Endothelial cell of umbilical vein (primary cell): ENCODE results near the gene DENND1A. TPM values are rescaled to one million over a fixed set of nuclear protein-coding genes. Genes with fewer than 3 reads are reported as not detected.

Source experiments
- BruUV-seq: library from RNA; stranded (reverse); fragments of 400-500 nt; replicated peaks from 2 replicates; lab custom pipeline; 2021; lab: Mats Ljungman, UMichigan
- CTCF ChIA-PET: fragments of 300-600, 350-600 bp; sonication (Branson Sonifier 250); formaldehyde crosslinking; loops from one replicate; lab custom pipeline; 2021; ENCODE audit warnings: antibody characterized with exemption, inconsistent platforms; lab: Charles Lee
- POLR2A ChIA-PET: fragments of 300-600, 350-600 bp; sonication (Branson Sonifier 250); formaldehyde crosslinking; loops from one replicate; lab custom pipeline; 2021; ENCODE audit warnings: antibody characterized with exemption, inconsistent platforms; lab: Charles Lee
- DNase-seq: peaks from one replicate; pipeline ENCODE4 v3.0.0-alpha.2; 2011; ENCODE audit warnings: low read depth, low spot score
- FAIRE-seq: peaks from 2 replicates; lab custom pipeline; 2011; peaks lifted over from hg19 to GRCh38; lab: Jason Lieb, UNC
- H2AFZ ChIP-seq: 2 replicates; pipeline ENCODE4 v1.6.0; 2012; ENCODE audit warnings: low read depth, low read length, control low read depth, inconsistent platforms
- H3K27ac ChIP-seq: 2 replicates; pipeline ENCODE4 v1.5.1; 2011; ENCODE audit warnings: low read depth, mild to moderate bottlenecking, control low read depth, low read length, moderate library complexity; ENCODE audit not compliant: insufficient read depth
- H3K27me3 ChIP-seq, 2 experiments: 2 replicates each; pipeline versions ENCODE4 v1.6.0 to v1.6.1; 2011; ENCODE audit warnings: low read length in 2 of 2, mixed read lengths in 1 of 2; ENCODE audit not compliant: control insufficient read depth in 2 of 2, insufficient read depth in 2 of 2
- H3K36me3 ChIP-seq, 2 experiments: 2 replicates in 1 of 2; 3 replicates in 1 of 2; pipeline ENCODE4 v1.5.1; 2011; ENCODE audit warnings: low read length in 2 of 2, mild to moderate bottlenecking in 1 of 2, moderate library complexity in 1 of 2; ENCODE audit not compliant: control insufficient read depth in 2 of 2, insufficient read depth in 2 of 2; ENCODE audit errors: extremely low read depth in 1 of 2
- H3K4me1 ChIP-seq: 3 replicates; pipeline ENCODE4 v1.5.1; 2011; ENCODE audit warnings: mild to moderate bottlenecking, low read length; ENCODE audit not compliant: control insufficient read depth, insufficient read depth; ENCODE audit errors: extremely low read depth
- H3K4me2 ChIP-seq: 2 replicates; pipeline ENCODE4 v1.6.1; 2011; ENCODE audit warnings: low read length, control low read depth, mixed read lengths; ENCODE audit not compliant: insufficient read depth
- H3K4me3 ChIP-seq, 3 experiments: fragments of 200-600 bp in 1 of 3; sonication (generic), shearing (Covaris generic) in 1 of 3; replicated peaks in 1 of 3; 2 replicates each; pipeline ENCODE4 v1.5.1; 2011 to 2016; ENCODE audit warnings: control low read depth in 3 of 3, low read length in 3 of 3, mild to moderate bottlenecking in 2 of 3, inconsistent platforms in 1 of 3, low read depth in 1 of 3, moderate library complexity in 1 of 3; ENCODE audit not compliant: insufficient read depth in 1 of 3
- H3K79me2 ChIP-seq: 2 replicates; pipeline ENCODE4 v1.6.0; 2012; ENCODE audit warnings: low read length, inconsistent platforms; ENCODE audit not compliant: control insufficient read depth, insufficient read depth
- H3K9ac ChIP-seq: replicated peaks from 2 replicates; pipeline ENCODE3; 2011; ENCODE audit warnings: low read length, control low read depth; ENCODE audit not compliant: insufficient read depth; ENCODE audit errors: extremely low read depth
- H3K9me1 ChIP-seq: replicated peaks from 3 replicates; pipeline ENCODE4 v1.6.0; 2011; ENCODE audit warnings: mild to moderate bottlenecking, low read length; ENCODE audit not compliant: control insufficient read depth, insufficient read depth; ENCODE audit errors: extremely low read depth
- H3K9me3 ChIP-seq: replicated peaks from 2 replicates; pipeline ENCODE4 v1.5.1; 2012; ENCODE audit warnings: low read length, inconsistent platforms; ENCODE audit not compliant: control insufficient read depth, insufficient read depth
- H4K20me1 ChIP-seq: replicated peaks from 2 replicates; pipeline ENCODE3; 2011; ENCODE audit warnings: mild to moderate bottlenecking, low read length; ENCODE audit not compliant: control insufficient read depth, insufficient read depth; ENCODE audit errors: extremely low read depth
- CTCF ChIP-seq, 2 donors: IDR thresholded peaks; 1 replicate in 1 of 2; 2 replicates in 1 of 2; pipeline ENCODE4 v1.5.1; 2011; ENCODE audit warnings: low read length in 2 of 2, mild to moderate bottlenecking in 2 of 2, moderate library complexity in 2 of 2, control low read depth in 1 of 2, inconsistent platforms in 1 of 2, low read depth in 1 of 2; ENCODE audit not compliant: insufficient read depth in 1 of 2; ENCODE audit errors: extremely low read depth in 1 of 2
- EZH2 ChIP-seq: IDR thresholded peaks from 2 replicates; pipeline ENCODE4 v1.6.1; 2012; ENCODE audit warnings: borderline replicate concordance, low read depth, mild to moderate bottlenecking, moderate library complexity, low read length, inconsistent platforms; ENCODE audit not compliant: severe bottlenecking
- GATA2 ChIP-seq: IDR thresholded peaks from 2 replicates; pipeline ENCODE4 v1.7.0; 2011; ENCODE audit warnings: low read depth, mild to moderate bottlenecking, moderate library complexity, mixed read lengths, low read length; ENCODE audit not compliant: insufficient read length, insufficient read depth
- JUN ChIP-seq: IDR thresholded peaks from 2 replicates; pipeline ENCODE4 v1.6.1; 2011; ENCODE audit warnings: borderline replicate concordance, low read depth; ENCODE audit not compliant: insufficient read length, insufficient read depth
- dilution Hi-C: fragments of 300-500 bp; cut with MboI; formaldehyde crosslinking; loops from one replicate; pipeline ENCODE4 v1.15.0; 2019; ENCODE audit warnings: low sequenced_read_pairs; ENCODE audit not compliant: extremely low pct_ligation_motif_present
- intact Hi-C: fragments of 100-400 bp; cut with micrococcal nuclease; formaldehyde crosslinking; loops from one replicate; pipeline ENCODE4 v1.10.0; 2022
- polyA plus RNA-seq, 4 experiments: library from polyadenylated mRNA; depleted of rRNA in 3 of 4; stranded (reverse) in 3 of 4; unstranded in 1 of 4; fragments of >200 nt; gene quantifications; 2 replicates each; pipeline versions ENCODE4 v1.2.1 to v1.2.3, GENCODE V29; 2011 to 2012; ENCODE audit warnings: missing spikeins in 1 of 4
- total RNA-seq: library from RNA; stranded (reverse); gene quantifications from 2 replicates; pipeline ENCODE4 v1.2.3, GENCODE V29; 2021

Gene DENND1A
- total and polyA plus RNA-seq, 2 donors (not counting 3 experiments of a cell fraction or from before 2014, with no cell fraction given) = 18.5 to 24.5 TPM

- H3K9me3 ChIP-seq = no peaks in the 10 kb centered on the region
- DNase-seq = no peak
- H3K79me2 ChIP-seq = no peaks in the 10 kb centered on the region
- H4K20me1 ChIP-seq = no peaks in the 10 kb centered on the region
- no peak overlapping the region for H3K27ac ChIP-seq
- H3K27me3 ChIP-seq = no peaks in the 10 kb centered on the region
- TF ChIP-seq GATA2 (no peak), JUN (no peak), EZH2 (no peak), CTCF (IDR thresholded peaks at IDR 0.05; ENCODE audit: extremely low read depth in 1 of 2, insufficient read depth in 1 of 2, low read depth in 1 of 2, low read length in 2 of 2) (no peak)
- H3K4me1 ChIP-seq = no peaks in the 10 kb centered on the region
- FAIRE-seq = no peak
- CTCF ChIA-PET = interaction anchor here (0.9 to 1.0 kb wide), 2 partner anchors 15 to 18 kb away, joined by 3 to 4 read pairs; no protein-coding TSS in a partner anchor
- dilution Hi-C loops = no loop called here
- H3K9me1 ChIP-seq = no peaks in the 10 kb centered on the region
- no TSS peak for BruUV-seq
- intact Hi-C loops = no loop called here
- no peak overlapping the region for H3K9ac ChIP-seq
- no peaks in the 10 kb centered on the region for H3K36me3 ChIP-seq
- H2AFZ ChIP-seq = no peak overlapping the region
- no peak overlapping the region for H3K4me3 ChIP-seq
- POLR2A ChIA-PET = no interaction called here
- H3K4me2 ChIP-seq = no peak overlapping the region
These were observed 244.3 kb downstream of the DENND1A start for GRCh38 chr9:123685489-123686083.
